ENCODE measurements around the gene ARHGAP40.

GRCh38 chr20:38698541-38698940, 96.9 kb downstream of the ARHGAP40 start:
- TF ChIP-seq CTCF (conservative IDR thresholded peaks at IDR 0.05 in 1 of 2, IDR thresholded peaks at IDR 0.05 in 1 of 2; ENCODE audit: low read depth in 1 of 2, low read length in 2 of 2): no peak
- TF ChIP-seq EZH2 (IDR thresholded peaks at IDR 0.05; ENCODE audit: low read length, missing control alignments): no peak
